ENCODE measurements around the gene STK24. TPM values are rescaled to one million over a fixed set of nuclear protein-coding genes. Genes with fewer than 3 reads are reported as not detected.

Gene STK24
- total and polyA plus RNA-seq, 2 donors (not counting 1 experiment from before 2014, with no cell fraction given) = 53.2 to 73.1 TPM

DNA sequence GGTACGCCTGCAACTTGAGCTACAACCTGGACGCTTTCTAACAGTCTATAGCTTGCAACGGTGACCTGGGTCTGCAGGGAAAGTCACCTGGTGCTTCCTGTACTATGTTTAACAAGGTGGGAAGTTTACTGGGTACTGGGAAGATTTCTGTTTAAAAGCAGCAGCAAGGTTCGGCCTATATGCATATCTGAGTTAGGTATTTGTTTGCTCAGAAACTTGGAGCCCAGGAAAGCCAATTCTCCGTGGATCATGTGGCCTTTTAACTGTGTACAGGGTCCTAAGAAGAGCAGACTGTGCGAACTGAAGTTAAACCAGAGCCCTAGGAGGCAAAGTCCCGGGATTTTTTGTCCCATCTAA, 103.1 kb downstream of the STK24 start:
- Histone ChIP-seq H3K27ac (ENCODE audit: insufficient read depth, low read length) (no peak overlapping the region), H3K4me2 (ENCODE audit: extremely low read depth, insufficient read depth, low read length) (no peak overlapping the region), H3K9me3 (ENCODE audit: control insufficient read depth, insufficient read depth, low read depth, low read length) (no peaks in the 10 kb centered on the region), H3K79me2 (ENCODE audit: control insufficient read depth, insufficient read depth, low read length) (peaks cover 26% of the 10 kb centered on the region), H3K4me1 (ENCODE audit: control insufficient read depth, extremely low read depth, insufficient read depth, low read length) (peaks cover 7% of the 10 kb centered on the region), H3K36me3 (ENCODE audit: control insufficient read depth, insufficient read depth, low read length) (peaks cover 10% of the 10 kb centered on the region), H4K20me1 (ENCODE audit: control insufficient read depth, extremely low read depth, insufficient read depth, low read length) (no peaks in the 10 kb centered on the region), H3K9ac (ENCODE audit: insufficient read depth, low read length) (no peak overlapping the region), H2AFZ (ENCODE audit: low read length) (no peak overlapping the region), H3K4me3 (replicated peaks in 1 of 4; ENCODE audit: control extremely low read depth in 1 of 4, insufficient read depth in 1 of 4, low read depth in 3 of 4, low read length in 4 of 4) (no peak overlapping the region), H3K27me3 (ENCODE audit: control insufficient read depth, insufficient read depth, low read length) (no peaks in the 10 kb centered on the region)
- DNase-seq (ENCODE audit: low read depth in 2 of 2) = no peak
- TF ChIP-seq, protein P1, sequence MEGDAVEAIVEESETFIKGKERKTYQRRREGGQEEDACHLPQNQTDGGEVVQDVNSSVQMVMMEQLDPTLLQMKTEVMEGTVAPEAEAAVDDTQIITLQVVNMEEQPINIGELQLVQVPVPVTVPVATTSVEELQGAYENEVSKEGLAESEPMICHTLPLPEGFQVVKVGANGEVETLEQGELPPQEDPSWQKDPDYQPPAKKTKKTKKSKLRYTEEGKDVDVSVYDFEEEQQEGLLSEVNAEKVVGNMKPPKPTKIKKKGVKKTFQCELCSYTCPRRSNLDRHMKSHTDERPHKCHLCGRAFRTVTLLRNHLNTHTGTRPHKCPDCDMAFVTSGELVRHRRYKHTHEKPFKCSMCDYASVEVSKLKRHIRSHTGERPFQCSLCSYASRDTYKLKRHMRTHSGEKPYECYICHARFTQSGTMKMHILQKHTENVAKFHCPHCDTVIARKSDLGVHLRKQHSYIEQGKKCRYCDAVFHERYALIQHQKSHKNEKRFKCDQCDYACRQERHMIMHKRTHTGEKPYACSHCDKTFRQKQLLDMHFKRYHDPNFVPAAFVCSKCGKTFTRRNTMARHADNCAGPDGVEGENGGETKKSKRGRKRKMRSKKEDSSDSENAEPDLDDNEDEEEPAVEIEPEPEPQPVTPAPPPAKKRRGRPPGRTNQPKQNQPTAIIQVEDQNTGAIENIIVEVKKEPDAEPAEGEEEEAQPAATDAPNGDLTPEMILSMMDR (conservative IDR thresholded peaks at IDR 0.05 in 1 of 2, IDR thresholded peaks at IDR 0.05 in 1 of 2; ENCODE audit: low read depth in 1 of 2, low read length in 2 of 2) = no peak
- no peak for TF ChIP-seq EZH2 (IDR thresholded peaks at IDR 0.05; ENCODE audit: low read length, missing control alignments)

DNA sequence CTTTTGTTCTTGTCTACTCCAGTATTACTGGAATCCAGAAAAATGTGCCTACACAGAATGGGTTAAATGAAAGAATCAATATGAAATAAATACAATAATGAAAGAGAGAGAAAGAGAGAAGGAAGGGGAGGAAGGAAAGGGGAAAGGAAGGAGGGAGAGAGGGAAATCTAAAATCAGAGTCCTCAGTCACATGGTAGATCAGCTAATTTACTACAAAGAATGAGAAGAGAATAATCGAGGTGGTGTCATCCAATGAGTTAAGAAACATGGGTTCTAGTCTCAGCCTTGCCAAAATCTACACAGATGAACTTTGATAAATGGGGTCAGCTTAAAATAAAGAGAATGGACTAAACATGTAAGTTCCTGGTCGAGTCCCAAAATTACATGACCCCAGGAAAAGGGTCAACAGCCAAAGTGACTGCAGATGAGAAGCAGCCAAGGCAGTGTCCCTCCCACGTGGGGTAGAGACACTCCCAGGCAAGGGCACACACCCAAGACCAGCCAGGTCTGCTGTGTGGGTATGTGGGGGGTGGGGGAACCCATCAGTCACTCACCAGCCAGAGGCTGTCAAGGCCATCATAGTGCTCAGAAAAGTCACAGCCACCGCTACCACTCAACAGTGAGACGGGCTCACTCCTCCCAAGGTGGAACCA, 103.6 kb downstream of the STK24 start:
- Histone ChIP-seq H3K27ac (ENCODE audit: insufficient read depth, low read length) (no peak overlapping the region), H3K36me3 (ENCODE audit: control insufficient read depth, insufficient read depth, low read length) (peaks cover 10% of the 10 kb centered on the region), H3K79me2 (ENCODE audit: control insufficient read depth, insufficient read depth, low read length) (peaks cover 22% of the 10 kb centered on the region), H4K20me1 (ENCODE audit: control insufficient read depth, extremely low read depth, insufficient read depth, low read length) (no peaks in the 10 kb centered on the region), H3K4me2 (ENCODE audit: extremely low read depth, insufficient read depth, low read length) (no peak overlapping the region), H3K9me3 (ENCODE audit: control insufficient read depth, insufficient read depth, low read depth, low read length) (no peaks in the 10 kb centered on the region), H3K4me1 (ENCODE audit: control insufficient read depth, extremely low read depth, insufficient read depth, low read length) (peaks cover 7% of the 10 kb centered on the region), H2AFZ (ENCODE audit: low read length) (no peak overlapping the region), H3K27me3 (ENCODE audit: control insufficient read depth, insufficient read depth, low read length) (no peaks in the 10 kb centered on the region), H3K4me3 (replicated peaks in 1 of 4; ENCODE audit: control extremely low read depth in 1 of 4, insufficient read depth in 1 of 4, low read depth in 3 of 4, low read length in 4 of 4) (no peak overlapping the region), H3K9ac (ENCODE audit: insufficient read depth, low read length) (no peak overlapping the region)
- TF ChIP-seq, protein P1 (conservative IDR thresholded peaks at IDR 0.05 in 1 of 2, IDR thresholded peaks at IDR 0.05 in 1 of 2; ENCODE audit: low read depth in 1 of 2, low read length in 2 of 2) = no peak
- TF ChIP-seq EZH2 (IDR thresholded peaks at IDR 0.05; ENCODE audit: low read length, missing control alignments) = no peak
- DNase-seq (ENCODE audit: low read depth in 2 of 2) = no peak

DNA sequence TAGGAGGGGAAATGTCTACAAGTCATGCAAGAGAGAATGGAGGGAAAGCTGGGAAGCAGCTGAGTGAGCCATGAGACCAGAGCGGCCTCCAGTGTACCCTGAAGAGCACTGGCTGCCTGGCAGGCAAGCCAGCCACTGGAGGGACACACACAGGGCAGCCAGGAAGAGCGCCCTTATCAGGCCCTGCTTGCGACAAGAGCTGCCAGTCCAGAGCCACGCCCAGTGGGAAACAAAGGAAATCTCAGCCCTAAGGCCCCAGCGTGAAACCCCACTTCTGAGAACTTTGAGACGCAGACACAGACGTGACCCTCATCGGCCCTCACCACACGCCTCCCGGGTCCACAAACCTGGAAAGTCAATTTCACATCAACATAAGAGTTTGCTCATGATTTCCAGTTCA, 105.0 kb downstream of the STK24 start:
- no peak overlapping the region for H3K4me2 ChIP-seq (ENCODE audit: extremely low read depth, insufficient read depth, low read length)
- H3K9ac ChIP-seq (ENCODE audit: insufficient read depth, low read length) = no peak overlapping the region
- peaks cover 14% of the 10 kb centered on the region for H3K79me2 ChIP-seq (ENCODE audit: control insufficient read depth, insufficient read depth, low read length)
- H3K27me3 ChIP-seq (ENCODE audit: control insufficient read depth, insufficient read depth, low read length) = no peaks in the 10 kb centered on the region
- no peak for DNase-seq (ENCODE audit: low read depth in 2 of 2)
- no peak overlapping the region for H2AFZ ChIP-seq (ENCODE audit: low read length)
- TF ChIP-seq, protein P1 (conservative IDR thresholded peaks at IDR 0.05 in 1 of 2, IDR thresholded peaks at IDR 0.05 in 1 of 2; ENCODE audit: low read depth in 1 of 2, low read length in 2 of 2) = no peak
- no peak for TF ChIP-seq EZH2 (IDR thresholded peaks at IDR 0.05; ENCODE audit: low read length, missing control alignments)
- H4K20me1 ChIP-seq (ENCODE audit: control insufficient read depth, extremely low read depth, insufficient read depth, low read length) = no peaks in the 10 kb centered on the region
- H3K4me3 ChIP-seq (replicated peaks in 1 of 4; ENCODE audit: control extremely low read depth in 1 of 4, insufficient read depth in 1 of 4, low read depth in 3 of 4, low read length in 4 of 4) = no peak overlapping the region
- H3K9me3 ChIP-seq (ENCODE audit: control insufficient read depth, insufficient read depth, low read depth, low read length) = no peaks in the 10 kb centered on the region
- peaks cover 11% of the 10 kb centered on the region for H3K36me3 ChIP-seq (ENCODE audit: control insufficient read depth, insufficient read depth, low read length)
- peaks cover 7% of the 10 kb centered on the region for H3K4me1 ChIP-seq (ENCODE audit: control insufficient read depth, extremely low read depth, insufficient read depth, low read length)
- no peak overlapping the region for H3K27ac ChIP-seq (ENCODE audit: insufficient read depth, low read length)
